Psoas muscle (tissue), 8 donors: ENCODE results near the gene MANBA. TPM values are rescaled to one million over a fixed set of nuclear protein-coding genes. Genes with fewer than 3 reads are reported as not detected.
"Not testable (repeated sequence)": the region's sequence is repeated elsewhere in the genome, so short reads cannot be mapped to it uniquely, and the experiment has no call there.

Source experiments
- ATAC-seq, 4 donors: fragments of 200-7000 bp; cut with Tn5 transposase; one replicate each; pipeline ENCODE4 v1.9.1; 2020; ENCODE audit warnings: moderate library complexity in 3 of 4, mild to moderate bottlenecking in 2 of 4
- DNase-seq, 2 donors: peaks; one replicate each; pipeline ENCODE4 v3.0.0-alpha.2; 2020
- H3K27ac ChIP-seq: fragments of 200-600 bp; one replicate; pipeline ENCODE4 v1.8.0; 2022
- H3K27me3 ChIP-seq, 3 donors: fragments of 200-600 bp in 1 of 3; one replicate each; pipeline versions ENCODE4 v1.6.1 to v1.8.0; 2013 to 2022; ENCODE audit warnings: low read length in 2 of 3, mild to moderate bottlenecking in 2 of 3, moderate library complexity in 1 of 3; ENCODE audit not compliant: insufficient read depth in 3 of 3
- H3K36me3 ChIP-seq, 2 donors: fragments of 200-600 bp in 1 of 2; one replicate each; pipeline versions ENCODE4 v1.6.1 to v1.8.0; 2013 to 2022; ENCODE audit warnings: low read depth in 1 of 2, mild to moderate bottlenecking in 1 of 2, moderate library complexity in 1 of 2; ENCODE audit not compliant: insufficient read depth in 1 of 2
- H3K4me1 ChIP-seq: fragments of 200-600 bp; one replicate; pipeline ENCODE4 v1.8.0; 2022
- H3K4me3 ChIP-seq: fragments of 200-600 bp; one replicate; pipeline ENCODE4 v1.8.0; 2022; ENCODE audit warnings: mild to moderate bottlenecking
- H3K9me3 ChIP-seq: fragments of 200-600 bp; one replicate; pipeline ENCODE4 v1.8.0; 2022
- CTCF ChIP-seq: fragments of 200-600 bp; IDR thresholded peaks from one replicate; pipeline ENCODE4 v1.8.0; 2022; ENCODE audit warnings: antibody characterized with exemption
- WGBS, 3 donors: extraction: QIAGEN DNeasy Blood & Tissue Kit; methylation state at CpG; one replicate each; pipeline versions ENCODE4 v1.1.6 to v1.1.7; 2013; 5-methylcytosine and 5-hydroxymethylcytosine counted together
- intact Hi-C, 2 donors: fragments of 100-400 bp; cut with DNase I; formaldehyde crosslinking; loops; one replicate each; pipeline versions ENCODE4 v1.11.0 to v1.14.2; 2022
- polyA plus RNA-seq, 3 donors: library from polyadenylated mRNA; stranded (reverse); fragments of 200-250 nt; gene quantifications; one replicate each; pipeline ENCODE4 v1.2.3, GENCODE V29; 2013
- total RNA-seq, 4 donors: library from RNA; stranded (reverse); fragmentation: NEBNext Ultra II Directional in 2 of 4; extraction: Animal tissue kit (Norgen Biotek cat#: 25700) in 2 of 4; gene quantifications; one replicate each; pipeline versions ENCODE4 v1.2.1 to v1.2.4, GENCODE V29; 2021 to 2023
- donor health status: healthy with polysubstance abuse.
- donor health status: DM: no; HTN: no; CAD: no; lungs with moderate emphysema.
- donor health status: Bipolar disorder and iron deficiency.
- donor health status: healthy.
- donor health status: DM: yes; HTN: yes; CAD: no.
- donor health status: DM: no; HTN: no; CAD: no.
- donor health status: DM: no; HTN: no; CAD: no.
- donor health status: DM: yes; HTN: yes; CAD: no.

The MANBA gene
- total and polyA plus RNA-seq, 7 donors, result 3.1 to 11.9 (median 4.8) TPM

DNA sequence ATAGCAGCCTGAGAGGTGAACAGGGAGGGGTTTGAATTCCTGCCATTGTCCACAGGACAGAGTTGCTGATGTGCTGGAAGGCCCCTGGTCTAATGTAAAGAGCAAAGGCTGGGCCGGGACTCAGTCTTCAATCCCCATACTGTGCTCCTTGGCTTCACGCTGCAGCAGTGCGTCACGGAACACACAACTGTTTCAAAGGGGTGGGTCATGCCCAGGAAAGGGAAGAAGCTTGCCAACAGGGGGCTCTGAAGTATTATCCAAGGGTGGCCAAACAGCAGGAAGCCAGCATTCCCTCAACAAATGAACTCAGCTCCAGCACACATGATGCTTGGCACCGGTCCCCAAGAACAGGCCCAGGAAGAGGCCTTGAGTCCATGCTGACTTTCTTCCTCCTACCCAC is 137.1 kb downstream of the MANBA start:
- peaks cover 8% of the 10 kb centered on the region for H3K4me1 ChIP-seq
- DNase-seq (no peak), ATAC-seq (no peak)
- 49 to 63% (median 50%) methylated on average over 5 of the region's 5 CpGs for WGBS, 3 donors
- intact Hi-C loops, result loop anchor here (2.0 to 5.0 kb wide), 4 partner anchors 176 to 479 kb away; partner anchors contain the start of gene BDH2 (in 1 of the 2)
- no peak for TF ChIP-seq CTCF
- no peaks in the 10 kb centered on the region for H3K36me3 ChIP-seq
- H3K27ac ChIP-seq, result no peak overlapping the region
- H3K4me3 ChIP-seq, result no peak overlapping the region
- H3K27me3 ChIP-seq, result no peaks in the 10 kb centered on the region
- no peaks in the 10 kb centered on the region for H3K9me3 ChIP-seq

- H3K4me3 ChIP-seq, result peak overlapping the region; percentile 16
- 75 to 88% (median 79%) methylated on average over 8 of the region's 8 CpGs for WGBS, 3 donors
- TF ChIP-seq CTCF, result peak; percentile 62
- peak; percentile 92 to 96 (median 93) for ATAC-seq
- peaks cover 8% of the 10 kb centered on the region for H3K4me1 ChIP-seq
- DNase-seq, result no peak
- no peaks in the 10 kb centered on the region for H3K9me3 ChIP-seq
- H3K27ac ChIP-seq, result no peak overlapping the region
- no peaks in the 10 kb centered on the region for H3K27me3 ChIP-seq
- intact Hi-C loops, result loop anchor here (1.0 to 5.0 kb wide), 4 partner anchors 174 to 481 kb away; partner anchors contain the start of gene BDH2 (in 1 of the 2)
- H3K36me3 ChIP-seq, result peaks cover 0 to 16% of the 10 kb centered on the region in 2 donors
These were observed 139.9 kb downstream of the MANBA start for GRCh38 chr4:102620697-102621497.

DNA sequence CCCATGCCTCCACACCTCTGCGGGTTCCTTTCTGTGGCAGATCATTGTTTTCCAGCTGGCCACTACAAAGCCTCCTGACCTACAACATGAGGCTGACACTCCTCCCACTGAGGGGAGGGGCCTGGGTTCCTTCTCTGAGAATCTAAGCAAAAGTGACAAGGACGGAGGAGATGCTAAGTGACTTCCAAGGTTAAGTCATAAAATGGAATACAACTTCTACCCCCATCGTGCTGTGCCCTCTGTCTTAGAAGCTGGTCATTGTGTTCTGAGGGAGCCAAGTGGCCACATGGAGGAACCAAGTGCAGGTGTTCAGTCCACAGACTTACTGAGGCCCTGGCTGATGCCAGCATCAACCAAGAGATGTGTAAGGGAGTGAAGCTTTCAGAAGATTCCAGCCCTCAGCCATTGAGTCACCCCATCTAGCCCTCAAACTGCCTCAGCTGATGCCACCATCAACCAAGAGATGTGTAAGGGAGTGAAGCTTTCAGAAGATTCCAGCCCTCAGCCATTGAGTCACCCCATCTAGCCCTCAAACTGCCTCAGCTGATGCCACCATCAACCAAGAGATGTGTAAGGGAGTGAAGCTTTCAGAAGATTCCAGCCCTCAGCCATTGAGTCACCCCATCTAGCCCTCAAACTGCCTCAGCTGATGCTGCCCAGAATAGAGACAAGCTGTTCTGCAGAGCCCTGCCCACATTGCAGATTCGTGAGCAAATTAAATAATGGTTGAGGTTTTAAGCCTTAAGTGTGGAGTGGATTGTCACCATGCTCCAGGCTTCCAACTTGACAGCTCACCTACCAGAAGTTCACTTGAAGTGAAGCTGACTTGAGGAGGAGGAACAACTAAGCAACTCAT is 140.8 kb downstream of the MANBA start:
- intact Hi-C loops, result loop anchor here (1.0 to 10.0 kb wide), 5 partner anchors 173 to 482 kb away; partner anchors contain the start of gene BDH2 (in 1 of the 2)
- 60 to 65% (median 64%) methylated on average over 4 of the region's 4 CpGs for WGBS, 3 donors

DNA sequence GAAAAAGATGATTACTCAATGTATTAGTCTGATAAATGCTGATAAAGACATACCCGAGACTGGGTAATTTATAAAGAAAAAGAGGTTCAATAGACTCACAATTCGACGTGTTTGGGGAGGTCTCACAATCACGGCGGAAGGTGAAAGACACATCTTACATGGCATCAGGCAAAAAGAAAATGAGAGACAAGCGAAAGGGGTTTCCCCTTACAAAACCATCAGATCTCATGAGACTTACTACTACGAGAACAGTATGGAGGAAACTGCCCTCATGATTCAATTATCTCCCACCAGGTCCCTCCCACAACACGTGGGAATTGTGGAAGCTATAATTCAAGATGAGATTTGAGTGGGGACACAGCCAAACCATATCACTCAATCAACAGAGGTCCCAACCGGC is 141.7 kb downstream of the MANBA start:
- H3K27me3 ChIP-seq, H3K27ac ChIP-seq, H3K9me3 ChIP-seq, DNase-seq, H3K4me1 ChIP-seq, H3K4me3 ChIP-seq, ATAC-seq: not testable (repeated sequence)
- WGBS, 3 donors, result 63 to 66% (median 66%) methylated on average over 9 of the region's 9 CpGs
- H3K36me3 ChIP-seq, result peaks cover 0 to 35% of the 10 kb centered on the region in 2 donors
- intact Hi-C loops, result loop anchor here in 1 of 2 donors (10.0 kb wide), 1 partner anchor 174 kb away; no protein-coding TSS in a partner anchor

More for the DNA sequence above, 140.8 kb downstream of the MANBA start:
- H3K36me3 ChIP-seq, result peaks cover 0 to 25% of the 10 kb centered on the region in 2 donors
- not testable (repeated sequence) for H3K27ac ChIP-seq, H3K4me3 ChIP-seq, H3K9me3 ChIP-seq, H3K27me3 ChIP-seq, H3K4me1 ChIP-seq, DNase-seq
- ATAC-seq, result peak; percentile 14 to 51 (median 34)

DNA sequence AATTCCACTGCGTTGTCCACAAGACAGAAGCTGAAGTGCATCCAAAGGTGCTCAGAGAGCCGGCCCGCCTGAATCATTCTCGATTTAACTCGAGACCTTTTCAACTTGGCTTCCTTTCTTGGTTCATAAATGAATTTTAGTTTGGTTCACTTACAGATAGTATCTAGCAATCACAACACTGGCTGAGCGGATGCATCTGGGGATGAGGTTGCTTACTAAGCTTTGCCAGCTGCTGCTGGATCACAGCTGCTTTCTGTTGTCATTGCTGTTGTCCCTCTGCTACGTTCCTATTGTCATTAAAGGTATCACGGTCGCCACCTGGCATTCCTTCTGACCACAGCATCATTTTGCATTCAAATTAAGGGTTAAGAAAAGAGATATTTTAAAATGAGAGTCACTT is 144.1 kb downstream of the MANBA start:
- H3K4me1 ChIP-seq, result peaks cover 8% of the 10 kb centered on the region
- DNase-seq (no peak), ATAC-seq (no peak)
- H3K4me3 ChIP-seq, result no peak overlapping the region
- TF ChIP-seq CTCF, result no peak
- intact Hi-C loops, result loop anchor here in 1 of 2 donors (10.0 kb wide), 1 partner anchor 172 kb away; no protein-coding TSS in a partner anchor
- WGBS, 3 donors, result 39 to 47% (median 46%) methylated on average over 9 of the region's 9 CpGs
- no peak overlapping the region for H3K27ac ChIP-seq
- H3K9me3 ChIP-seq, result no peaks in the 10 kb centered on the region
- no peaks in the 10 kb centered on the region for H3K27me3 ChIP-seq
- peaks cover 10 to 58% of the 10 kb centered on the region in 2 donors for H3K36me3 ChIP-seq
